ENCODE measurements around the gene FOXR1.

- TF ChIP-seq CTCF (IDR thresholded peaks at IDR 0.05; ENCODE audit: insufficient read depth, low read depth, low read length) (no peak), EZH2 (IDR thresholded peaks at IDR 0.05; ENCODE audit: insufficient read depth, low read length) (no peak)
Measured at GRCh38 chr11:118922745-118923627, 48.6 kb upstream of the FOXR1 start.
